HG03103 (cell line): Measurements from ENCODE around the gene FOXN4.

ENCODE experiments used
- ATAC-seq: cut with Tn5 transposase; IDR thresholded peaks from one replicate; pipeline ENCODE4 v1.9.1; 2021; ENCODE audit warnings: low read depth; ENCODE audit not compliant: unreplicated experiment

The FOXN4 gene

GRCh38 chr12:109261939-109262338 is 47.1 kb downstream of the FOXN4 start:
- no peak for ATAC-seq

GRCh38 chr12:109261087-109261486 is 48.0 kb downstream of the FOXN4 start:
- no peak for ATAC-seq

- no peak for ATAC-seq
These were observed 49.6 kb downstream of the FOXN4 start for GRCh38 chr12:109259545-109259895.

- no peak for ATAC-seq
These were observed 50.2 kb downstream of the FOXN4 start for GRCh38 chr12:109258607-109259544.

GRCh38 chr12:109258201-109258600 is 50.9 kb downstream of the FOXN4 start:
- ATAC-seq: no peak

GRCh38 chr12:109256011-109256410 is 53.1 kb downstream of the FOXN4 start:
- ATAC-seq: no peak

- ATAC-seq: no peak
These were observed 53.7 kb downstream of the FOXN4 start for GRCh38 chr12:109255377-109255776.

GRCh38 chr12:109253913-109254544 is 55.1 kb downstream of the FOXN4 start:
- ATAC-seq: no peak

GRCh38 chr12:109252799-109253198 is 56.3 kb downstream of the FOXN4 start:
- ATAC-seq: no peak

GRCh38 chr12:109250523-109250922 is 58.6 kb downstream of the FOXN4 start:
- ATAC-seq: no peak

GRCh38 chr12:109247831-109248654 is 61.0 kb downstream of the FOXN4 start:
- ATAC-seq: no peak

GRCh38 chr12:109246221-109246620 is 62.9 kb downstream of the FOXN4 start:
- no peak for ATAC-seq

GRCh38 chr12:109244073-109244472 is 65.0 kb downstream of the FOXN4 start:
- no peak for ATAC-seq

- no peak for ATAC-seq
These were observed 67.1 kb downstream of the FOXN4 start for GRCh38 chr12:109241936-109242335.

- no peak for ATAC-seq
These were observed 68.7 kb downstream of the FOXN4 start for GRCh38 chr12:109240365-109240764.

GRCh38 chr12:109239691-109240090 is 69.4 kb downstream of the FOXN4 start:
- ATAC-seq: no peak

- ATAC-seq: no peak
These were observed 69.9 kb downstream of the FOXN4 start for GRCh38 chr12:109239179-109239578.

GRCh38 chr12:109236257-109236656 is 72.8 kb downstream of the FOXN4 start:
- ATAC-seq: no peak

- ATAC-seq: no peak
These were observed 75.1 kb downstream of the FOXN4 start for GRCh38 chr12:109234012-109234411.

GRCh38 chr12:109232731-109233130 is 76.4 kb downstream of the FOXN4 start:
- ATAC-seq: no peak

- ATAC-seq: no peak
These were observed 78.9 kb downstream of the FOXN4 start for GRCh38 chr12:109230193-109230592.
